GM10248 (cell line): ENCODE data around the gene DPH3.

ENCODE experiments used
- CTCF ChIA-PET: fragments of 300-600 bp; sonication (Branson Sonifier 250); formaldehyde crosslinking; extraction: SDS; loops from one replicate; lab custom pipeline; 2021; ENCODE audit warnings: antibody characterized with exemption; lab: Yijun Ruan, JAX
- POLR2A ChIA-PET: fragments of 350-650 bp; sonication (Branson Sonifier 250); formaldehyde crosslinking; extraction: SDS; loops from one replicate; lab custom pipeline; 2020; ENCODE audit warnings: antibody characterized with exemption; lab: Yijun Ruan, JAX
- DNase-seq: peaks from one replicate; pipeline ENCODE4 v3.0.0; 2012; ENCODE audit errors: extremely low spot score
- CTCF ChIP-seq: IDR thresholded peaks from 2 replicates; pipeline ENCODE4 v1.5.1; 2012; ENCODE audit warnings: mild to moderate bottlenecking, low read depth; ENCODE audit errors: extremely low read depth, missing control alignments, control extremely low read depth

Gene DPH3

GRCh38 chr3:16262174-16262573 lies 2.6 kb downstream of the DPH3 start:
- no peak for TF ChIP-seq CTCF
- CTCF ChIA-PET = interaction anchor here (0.8 kb wide), 1 partner anchor 14 kb away, joined by 3 read pairs; no protein-coding TSS in a partner anchor
- POLR2A ChIA-PET = no interaction called here
- DNase-seq = no peak

- TF ChIP-seq CTCF = no peak
- no peak for DNase-seq
- POLR2A ChIA-PET = no interaction called here
- CTCF ChIA-PET = interaction anchor here (1.5 kb wide), 2 partner anchors 9 to 503 kb away, joined by 3 read pairs; no protein-coding TSS in a partner anchor
These were observed 4.7 kb downstream of the DPH3 start for GRCh38 chr3:16260046-16260445.

GRCh38 chr3:16258866-16259265 lies 5.9 kb downstream of the DPH3 start:
- POLR2A ChIA-PET = no interaction called here

GRCh38 chr3:16258177-16258576 lies 6.6 kb downstream of the DPH3 start:
- no peak for DNase-seq
- no peak for TF ChIP-seq CTCF
- ChIA-PET POLR2A (no interaction called here), CTCF (interaction anchor here (1.1 to 1.9 kb wide), 2 partner anchors 10 kb away, joined by 5 to 11 read pairs; no protein-coding TSS in a partner anchor)

More at GRCh38 chr3:16258866-16259265, 5.9 kb downstream of the DPH3 start:
- no peak for TF ChIP-seq CTCF
- no peak for DNase-seq
- CTCF ChIA-PET = interaction anchor here (1.1 to 1.9 kb wide), 3 partner anchors 7 to 11 kb away, joined by 3 to 11 read pairs (median 5); no protein-coding TSS in a partner anchor

DNA sequence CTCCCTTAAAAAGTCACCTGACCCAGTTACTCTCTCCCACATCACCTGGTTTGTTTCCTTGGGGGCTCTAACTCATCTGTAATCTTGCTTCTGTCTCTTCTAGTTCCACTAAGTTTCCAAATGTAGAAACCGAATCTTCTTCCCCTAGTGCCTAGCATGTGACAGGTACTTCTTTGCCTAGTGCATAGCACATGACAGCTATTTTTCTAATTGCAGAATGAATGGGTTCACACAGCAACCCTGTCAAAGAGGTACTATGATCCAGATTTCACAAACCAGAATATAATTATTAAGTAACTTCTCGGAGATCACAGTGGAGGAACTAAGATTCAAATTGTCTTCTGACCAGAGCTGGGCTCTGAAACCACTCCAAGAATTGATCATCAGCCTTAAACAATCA lies 7.4 kb downstream of the DPH3 start:
- ChIA-PET POLR2A (no interaction called here), CTCF (interaction anchor here (0.8 to 1.0 kb wide), 2 partner anchors 12 to 353 kb away, joined by 3 read pairs; no protein-coding TSS in a partner anchor)
- no peak for TF ChIP-seq CTCF
- no peak for DNase-seq

DNA sequence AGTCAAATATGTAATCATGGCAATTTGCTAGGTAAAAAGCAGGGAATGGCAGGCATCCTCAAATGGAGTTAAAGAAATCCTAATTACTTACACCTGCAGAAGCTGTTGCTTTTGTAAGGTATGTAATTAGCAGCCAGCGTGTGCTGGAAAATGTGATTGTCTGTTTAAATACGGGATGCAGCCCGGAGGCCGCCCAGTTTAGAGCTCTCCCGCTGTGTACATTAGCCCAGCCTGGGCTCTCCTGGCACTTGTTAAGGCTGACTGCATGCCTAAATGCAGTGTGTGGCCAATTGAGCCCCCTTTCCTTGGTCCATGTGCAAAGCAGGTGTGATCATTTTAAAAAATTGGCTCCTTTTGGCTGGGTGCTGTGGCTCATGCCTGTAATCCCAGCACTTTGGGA lies 9.0 kb downstream of the DPH3 start:
- no peak for TF ChIP-seq CTCF
- DNase-seq = no peak
- CTCF ChIA-PET = interaction anchor here (1.2 to 2.8 kb wide), 3 partner anchors 9 to 12 kb away, joined by 4 to 11 read pairs (median 6); partner anchors contain the start of genes DPH3 and OXNAD1
- POLR2A ChIA-PET = no interaction called here

DNA sequence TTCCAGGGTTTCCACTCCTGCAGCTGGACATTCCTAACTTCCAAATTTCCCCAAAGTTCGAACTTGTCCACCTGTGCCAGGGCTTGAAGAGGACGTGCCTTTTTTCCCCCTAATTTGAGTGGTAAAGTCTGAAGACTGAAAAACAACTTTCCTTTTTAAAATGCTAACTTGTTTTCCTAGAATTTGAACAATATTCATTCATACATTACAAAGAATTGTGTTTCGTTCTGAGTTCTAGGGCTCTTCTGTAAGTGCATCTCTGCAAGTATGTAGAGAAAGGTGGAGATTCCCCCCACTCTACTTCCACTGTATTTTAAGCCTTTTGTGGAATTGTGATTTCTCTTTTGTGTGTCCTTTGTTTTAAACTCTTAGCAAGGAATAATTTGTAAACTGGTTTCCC lies 9.4 kb downstream of the DPH3 start:
- no peak for DNase-seq
- POLR2A ChIA-PET = no interaction called here
- CTCF ChIA-PET = interaction anchor here (1.2 to 2.8 kb wide), 3 partner anchors 9 to 13 kb away, joined by 4 to 11 read pairs (median 6); partner anchors contain the start of genes DPH3 and OXNAD1
- TF ChIP-seq CTCF = no peak
